ENCODE measurements around the gene KEL.
"Not testable (repeated sequence)": the region's sequence is repeated elsewhere in the genome, so short reads cannot be mapped to it uniquely, and the experiment has no call there.

Gene KEL

GRCh38 chr7:142961973-142962926 is at the start of gene KEL:
Gene KEL, minus strand, starts transcription at chr7:142962363. Its CDS starts 157 bp downstream, at chr7:142962206.
- DNase-seq, result no peak

GRCh38 chr7:143008007-143008901 is 46.1 kb upstream of the KEL start:
- peak; percentile 76 for DNase-seq

- no peak for DNase-seq
Observed at GRCh38 chr7:143005632-143006260, 43.6 kb upstream of the KEL start.

- DNase-seq, result peak; percentile 28
Observed at GRCh38 chr7:143003393-143004051, 41.4 kb upstream of the KEL start.

GRCh38 chr7:143002898-143003297 is 40.7 kb upstream of the KEL start:
- no peak for DNase-seq

- no peak for DNase-seq
Observed at GRCh38 chr7:143002106-143002505, 39.9 kb upstream of the KEL start.

- DNase-seq, result no peak
Observed at GRCh38 chr7:143000648-143001047, 38.5 kb upstream of the KEL start.

GRCh38 chr7:142999793-143000192 is 37.6 kb upstream of the KEL start:
- DNase-seq, result no peak

GRCh38 chr7:142998966-142999365 is 36.8 kb upstream of the KEL start:
- DNase-seq, result no peak

- DNase-seq, result no peak
Observed at GRCh38 chr7:142997456-142997989, 35.4 kb upstream of the KEL start.

GRCh38 chr7:142992427-142992826 is 30.3 kb upstream of the KEL start:
- no peak for DNase-seq

- DNase-seq, result no peak
Observed at GRCh38 chr7:142984297-142984696, 22.1 kb upstream of the KEL start.

GRCh38 chr7:142983825-142984224 is 21.7 kb upstream of the KEL start:
- DNase-seq, result no peak

GRCh38 chr7:142978402-142978801 is 16.2 kb upstream of the KEL start:
- DNase-seq, result not testable (repeated sequence)

GRCh38 chr7:142974626-142975025 is 12.5 kb upstream of the KEL start:
- no peak for DNase-seq

- no peak for DNase-seq
Observed at GRCh38 chr7:142969183-142969582, 7.0 kb upstream of the KEL start.

GRCh38 chr7:142968229-142968628 is 6.1 kb upstream of the KEL start:
- DNase-seq, result no peak

- DNase-seq, result no peak
Observed at GRCh38 chr7:142964502-142965246, 2.5 kb upstream of the KEL start.

- no peak for DNase-seq
Observed at GRCh38 chr7:142963993-142964392, 1.8 kb upstream of the KEL start.

GRCh38 chr7:142962991-142963390 is 828 bp upstream of the KEL start:
- no peak for DNase-seq

GRCh38 chr7:142961595-142961972 is 579 bp downstream of the KEL start:
- DNase-seq, result no peak
